Measurements from ENCODE around the gene CXXC5. TPM values are rescaled to one million over a fixed set of nuclear protein-coding genes. Genes with fewer than 3 reads are reported as not detected.

The CXXC5 gene
- total RNA-seq, 1 donor from 2014 or later, result 51.8 TPM

- Histone ChIP-seq H3K27ac (no peak overlapping the region), H3K27me3 (no peaks in the 10 kb centered on the region), H3K36me3 (peaks cover 0 to 14% of the 10 kb centered on the region in 2 donors), H3K9me3 (no peaks in the 10 kb centered on the region), H3K4me1 (peaks cover 30% of the 10 kb centered on the region), H3K4me3 (no peak overlapping the region)
- intact Hi-C loops (cut with DNase I), result no loop called here
- DNase-seq (ENCODE audit: extremely low spot score in 2 of 2), result no peak
- TF ChIP-seq POLR2AphosphoS5 (IDR thresholded peaks at IDR 0.05; ENCODE audit: insufficient read depth in 1 of 2, low read depth in 1 of 2), result no peak
- TF ChIP-seq CTCF (IDR thresholded peaks at IDR 0.05), result no peak
- TF ChIP-seq POLR2A (IDR thresholded peaks at IDR 0.05), result no peak
Observed at GRCh38 chr5:139681112-139681458, 32.9 kb downstream of the CXXC5 start.

- TF ChIP-seq POLR2A (IDR thresholded peaks at IDR 0.05), result no peak
- no peak for TF ChIP-seq CTCF (IDR thresholded peaks at IDR 0.05)
- no peak for TF ChIP-seq POLR2AphosphoS5 (IDR thresholded peaks at IDR 0.05; ENCODE audit: insufficient read depth in 1 of 2, low read depth in 1 of 2)
- intact Hi-C loops (cut with DNase I), result no loop called here
- H3K36me3 ChIP-seq, result peaks cover 0 to 14% of the 10 kb centered on the region in 2 donors
- H3K9me3 ChIP-seq, result no peaks in the 10 kb centered on the region
- no peaks in the 10 kb centered on the region for H3K27me3 ChIP-seq
- no peak overlapping the region for H3K4me3 ChIP-seq
- no peak for DNase-seq (ENCODE audit: extremely low spot score in 2 of 2)
- H3K27ac ChIP-seq, result no peak overlapping the region
- H3K4me1 ChIP-seq, result peaks cover 28% of the 10 kb centered on the region
Observed at GRCh38 chr5:139681466-139681865, 33.3 kb downstream of the CXXC5 start.

DNA sequence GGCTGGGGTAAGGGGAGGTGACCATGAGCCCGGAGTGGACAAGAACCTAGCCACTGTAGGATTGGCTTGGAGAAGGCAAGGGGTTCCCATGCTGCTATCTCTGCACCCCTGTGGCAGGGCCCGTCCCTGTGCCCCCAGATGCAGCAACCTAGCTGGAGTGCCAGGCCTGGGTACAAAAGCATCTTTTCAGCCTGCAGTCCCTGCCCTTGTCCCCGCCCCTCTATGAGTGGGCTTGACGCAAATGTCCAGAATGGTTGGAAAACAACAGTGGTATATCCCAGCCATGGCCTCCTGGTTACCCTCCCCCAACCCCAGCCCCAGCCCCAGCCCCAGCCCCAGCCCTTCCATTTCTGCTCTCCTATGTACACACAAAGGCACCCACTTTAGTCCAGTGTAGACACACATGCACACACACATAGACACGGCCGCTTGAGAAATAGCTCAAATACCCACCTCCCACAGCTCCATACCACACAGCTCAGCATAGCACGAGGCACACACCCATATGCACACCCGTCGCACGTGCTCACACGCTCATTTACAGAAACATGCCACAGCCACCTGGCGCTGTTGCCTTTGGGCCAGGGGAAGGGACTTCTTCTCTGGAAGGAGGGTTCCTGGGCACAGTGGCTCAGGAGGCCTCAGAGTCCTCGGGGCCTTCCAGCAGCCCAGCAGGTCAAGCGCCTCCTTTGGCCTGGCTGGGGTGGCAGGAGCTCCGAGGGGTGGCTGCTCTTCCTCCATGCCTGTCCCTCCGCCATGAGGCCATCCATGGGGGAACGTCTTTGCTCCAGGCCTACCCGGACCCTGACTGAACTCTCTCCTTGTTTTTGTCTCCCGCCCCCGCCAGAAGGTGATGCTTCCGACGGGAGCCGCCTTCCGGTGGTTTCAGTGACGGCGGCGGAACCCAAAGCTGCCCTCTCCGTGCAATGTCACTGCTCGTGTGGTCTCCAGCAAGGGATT lies 34.1 kb downstream of the CXXC5 start:
- no peak overlapping the region for H3K4me3 ChIP-seq
- no peaks in the 10 kb centered on the region for H3K27me3 ChIP-seq
- peaks cover 20% of the 10 kb centered on the region for H3K4me1 ChIP-seq
- intact Hi-C loops (cut with DNase I), result no loop called here
- H3K27ac ChIP-seq, result no peak overlapping the region
- no peak for DNase-seq (ENCODE audit: extremely low spot score in 2 of 2)
- peaks cover 0 to 14% of the 10 kb centered on the region in 2 donors for H3K36me3 ChIP-seq
- H3K9me3 ChIP-seq, result no peaks in the 10 kb centered on the region
- no peak for TF ChIP-seq CTCF (IDR thresholded peaks at IDR 0.05)
- no peak for TF ChIP-seq POLR2AphosphoS5 (IDR thresholded peaks at IDR 0.05; ENCODE audit: insufficient read depth in 1 of 2, low read depth in 1 of 2)
- TF ChIP-seq POLR2A (IDR thresholded peaks at IDR 0.05), result no peak

GRCh38 chr5:139683295-139684271 lies 35.4 kb downstream of the CXXC5 start:
- no peaks in the 10 kb centered on the region for H3K27me3 ChIP-seq
- no peaks in the 10 kb centered on the region for H3K9me3 ChIP-seq
- H3K36me3 ChIP-seq, result peaks cover 0 to 14% of the 10 kb centered on the region in 2 donors
- H3K4me1 ChIP-seq, result peaks cover 10% of the 10 kb centered on the region
- TF ChIP-seq POLR2AphosphoS5 (IDR thresholded peaks at IDR 0.05; ENCODE audit: insufficient read depth in 1 of 2, low read depth in 1 of 2), result no peak
- TF ChIP-seq POLR2A (IDR thresholded peaks at IDR 0.05), result no peak
- TF ChIP-seq CTCF (IDR thresholded peaks at IDR 0.05), result no peak
- DNase-seq (ENCODE audit: extremely low spot score in 2 of 2), result no peak
- H3K27ac ChIP-seq, result no peak overlapping the region
- no peak overlapping the region for H3K4me3 ChIP-seq
- intact Hi-C loops (cut with DNase I), result no loop called here
